Heart left ventricle (tissue), 16 donors: ENCODE data around the gene FOXG1. TPM values are rescaled to one million over a fixed set of nuclear protein-coding genes. Genes with fewer than 3 reads are reported as not detected.

Experiments
- ATAC-seq, 4 donors: fragments of 200-7000 bp; cut with Tn5 transposase; one replicate each; pipeline ENCODE4 v1.9.1; 2020 to 2022; ENCODE audit warnings: moderate library complexity in 4 of 4, mild to moderate bottlenecking in 3 of 4, moderate number of reproducible peaks in 1 of 4
- DNase-seq, 5 donors: peaks; one replicate each; pipeline ENCODE4 v3.0.0-alpha.2; 2020
- H3K27ac ChIP-seq, 12 donors: fragments of 200-600 bp; sonication (generic) in 4 of 12; one replicate each; pipeline versions ENCODE4 v1.5.0 to v1.8.0; 2016 to 2022; ENCODE audit warnings: mild to moderate bottlenecking in 2 of 12
- H3K27me3 ChIP-seq, 9 donors: fragments of 200-600 bp; sonication (generic) in 2 of 9; one replicate each; pipeline versions ENCODE4 v1.5.1 to v1.8.0; 2016 to 2022; ENCODE audit warnings: mild to moderate bottlenecking in 3 of 9
- H3K36me3 ChIP-seq, 9 donors: fragments of 200-600 bp; sonication (generic) in 2 of 9; one replicate each; pipeline versions ENCODE4 v1.5.0 to v1.8.0; 2018 to 2022; ENCODE audit warnings: mild to moderate bottlenecking in 2 of 9
- H3K4me1 ChIP-seq, 12 donors: fragments of 200-600 bp; sonication (generic) in 4 of 12; one replicate each; pipeline versions ENCODE4 v1.5.0 to v1.8.0; 2016 to 2022; ENCODE audit warnings: mild to moderate bottlenecking in 3 of 12
- H3K4me3 ChIP-seq, 12 donors: fragments of 200-600 bp; sonication (generic) in 4 of 12; one replicate each; pipeline versions ENCODE4 v1.5.0 to v1.8.0; 2017 to 2022; ENCODE audit warnings: mild to moderate bottlenecking in 9 of 12, moderate library complexity in 4 of 12
- H3K9me3 ChIP-seq, 12 donors: fragments of 200-600 bp; sonication (generic) in 4 of 12; one replicate each; pipeline versions ENCODE4 v1.5.0 to v1.8.0; 2016 to 2022; ENCODE audit warnings: mild to moderate bottlenecking in 1 of 12
- POLR2A ChIP-seq, 2 donors: fragments of 450-650 bp; IDR thresholded peaks; one replicate each; pipeline ENCODE4 v1.6.1; 2017; ENCODE audit warnings: antibody characterized with exemption in 2 of 2, mild to moderate bottlenecking in 2 of 2, moderate library complexity in 2 of 2
- WGBS, 4 donors: extraction: QIAGEN DNeasy Blood & Tissue Kit in 2 of 4; methylation state at CpG; one replicate each; pipeline versions ENCODE4 v1.1.5 to v1.1.7; 2013 to 2018; 5-methylcytosine and 5-hydroxymethylcytosine counted together
- intact Hi-C, 10 donors: fragments of 100-400 bp; cut with DNase I; formaldehyde crosslinking; loops; one replicate each; pipeline versions ENCODE4 v1.11.1 to v1.14.2; 2022
- polyA plus RNA-seq, 2 donors: library from polyadenylated mRNA; stranded (reverse); fragments of 200-250 nt; gene quantifications; one replicate each; pipeline ENCODE4 v1.2.3, GENCODE V29; 2013
- total RNA-seq, 9 donors: library from RNA; depleted of rRNA in 2 of 9; stranded (reverse); fragments of >200 nt in 2 of 9; fragmentation: NEBNext Ultra II Directional in 3 of 9; extraction: Animal tissue kit (Norgen Biotek cat#: 25700) in 3 of 9; gene quantifications; one replicate each; pipeline versions ENCODE4 v1.1.0 to v1.2.4, GENCODE V29; 2016 to 2023
- TF ChIP-seq, protein P1 (sequence below), 12 donors: fragments of 200-600 bp; sonication (generic) in 4 of 12; IDR thresholded peaks; one replicate each; pipeline versions ENCODE4 v1.5.0 to v1.8.0; 2018 to 2022; ENCODE audit warnings: antibody characterized with exemption in 12 of 12, mild to moderate bottlenecking in 5 of 12
- donor health status: ischemic (EF 13 %, LVEDD 7.1; RV severe dilation, severe dysfunction).
- donor health status: healthy with polysubstance abuse.
- donor health status: DM: no; HTN: yes; CAD: no.
- donor health status: DM: no; HTN: no; CAD: no.
- donor health status: ischemic (EF 25% LVEDD 6.9; RV normal size, moderate dysfunction).
- donor health status: ischemic (EF 25% LVEDD 5.7; RV mildly dilated, moderate dysfunction).
- donor health status: healthy.
- donor health status: DM: yes; HTN: yes; CAD: no.
- donor health status: ischemic (EF 35%, LVEDD 5.7; RV mildly dilated, moderate dysfunction).
- donor health status: nonischemic (EF 11% LVEDD 7.7; RV severe dilation, severe dysfunction).
- donor health status: DM: yes; HTN: yes; CAD: no.
- donor health status: PGD.
- donor health status: ischemic (EF 29% LVEDD 5.4; RV normal size, mild dysfunction).
- donor health status: nonischemic (EF 23%, LVEDD 6.1; RV moderate dilation, normal function).

FOXG1 gene
- total and polyA plus RNA-seq, 11 donors = not detected

DNA sequence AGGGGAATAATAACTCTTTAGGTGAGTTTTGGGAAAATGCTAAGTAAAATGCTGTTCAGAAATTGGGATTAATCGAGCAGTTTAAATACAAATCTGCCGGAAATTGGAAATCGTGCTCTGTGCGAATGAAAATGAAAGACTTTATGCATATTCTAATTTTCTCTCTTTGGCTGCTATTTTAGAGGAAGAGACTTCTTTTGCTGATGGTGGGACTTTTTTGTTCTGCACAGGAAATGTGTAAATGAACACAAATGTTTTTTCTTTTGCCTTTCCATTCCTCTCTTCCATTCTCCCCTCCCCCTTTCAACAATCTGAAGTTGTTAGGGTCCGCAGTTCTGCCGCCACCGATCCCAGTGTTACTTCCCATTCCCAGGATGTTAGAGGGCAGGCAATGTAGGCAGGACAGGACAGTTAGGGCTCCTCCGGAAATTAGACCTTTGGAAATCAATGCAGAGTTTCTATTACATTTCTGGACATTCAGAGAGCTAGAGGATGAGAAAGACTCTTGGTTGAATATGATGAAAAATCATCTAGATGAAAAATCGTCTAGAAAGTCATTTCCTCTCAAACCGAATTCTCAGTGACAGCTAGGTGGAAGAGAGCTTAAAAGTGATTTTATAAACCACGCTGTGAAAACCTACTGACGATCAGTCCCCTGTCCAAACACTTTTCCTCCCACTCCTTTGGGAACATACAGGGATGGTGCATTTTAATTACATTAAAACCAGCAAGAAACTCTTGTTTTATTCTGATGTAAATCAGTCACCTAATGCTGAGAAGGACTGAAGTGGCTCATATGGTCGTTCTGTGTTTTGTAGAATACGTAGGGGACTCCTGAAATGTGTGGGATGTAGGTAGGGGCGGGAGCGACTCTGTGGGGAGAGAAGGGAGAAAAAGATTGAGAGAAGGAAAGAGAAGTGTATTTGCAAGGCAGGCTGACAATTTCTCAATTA lies 17.8 kb downstream of the FOXG1 start:
- intact Hi-C loops = no loop called here
- Histone ChIP-seq H3K4me3 (no peak overlapping the region), H3K4me1 (peaks cover 0 to 11% (median 2%) of the 10 kb centered on the region in 12 donors), H3K9me3 (no peaks in the 10 kb centered on the region), H3K27ac (no peak overlapping the region), H3K27me3 (peaks cover 16 to 81% (median 58%) of the 10 kb centered on the region in 9 donors), H3K36me3 (no peaks in the 10 kb centered on the region)
- ATAC-seq = no peak
- 5 to 8% (median 6%) methylated on average over 16 of the region's 16 CpGs for WGBS, 4 donors
- DNase-seq = no peak
- TF ChIP-seq, protein P1, sequence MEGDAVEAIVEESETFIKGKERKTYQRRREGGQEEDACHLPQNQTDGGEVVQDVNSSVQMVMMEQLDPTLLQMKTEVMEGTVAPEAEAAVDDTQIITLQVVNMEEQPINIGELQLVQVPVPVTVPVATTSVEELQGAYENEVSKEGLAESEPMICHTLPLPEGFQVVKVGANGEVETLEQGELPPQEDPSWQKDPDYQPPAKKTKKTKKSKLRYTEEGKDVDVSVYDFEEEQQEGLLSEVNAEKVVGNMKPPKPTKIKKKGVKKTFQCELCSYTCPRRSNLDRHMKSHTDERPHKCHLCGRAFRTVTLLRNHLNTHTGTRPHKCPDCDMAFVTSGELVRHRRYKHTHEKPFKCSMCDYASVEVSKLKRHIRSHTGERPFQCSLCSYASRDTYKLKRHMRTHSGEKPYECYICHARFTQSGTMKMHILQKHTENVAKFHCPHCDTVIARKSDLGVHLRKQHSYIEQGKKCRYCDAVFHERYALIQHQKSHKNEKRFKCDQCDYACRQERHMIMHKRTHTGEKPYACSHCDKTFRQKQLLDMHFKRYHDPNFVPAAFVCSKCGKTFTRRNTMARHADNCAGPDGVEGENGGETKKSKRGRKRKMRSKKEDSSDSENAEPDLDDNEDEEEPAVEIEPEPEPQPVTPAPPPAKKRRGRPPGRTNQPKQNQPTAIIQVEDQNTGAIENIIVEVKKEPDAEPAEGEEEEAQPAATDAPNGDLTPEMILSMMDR (IDR thresholded peaks at IDR 0.05) = no peak
- no peak for TF ChIP-seq POLR2A (IDR thresholded peaks at IDR 0.05)

DNA sequence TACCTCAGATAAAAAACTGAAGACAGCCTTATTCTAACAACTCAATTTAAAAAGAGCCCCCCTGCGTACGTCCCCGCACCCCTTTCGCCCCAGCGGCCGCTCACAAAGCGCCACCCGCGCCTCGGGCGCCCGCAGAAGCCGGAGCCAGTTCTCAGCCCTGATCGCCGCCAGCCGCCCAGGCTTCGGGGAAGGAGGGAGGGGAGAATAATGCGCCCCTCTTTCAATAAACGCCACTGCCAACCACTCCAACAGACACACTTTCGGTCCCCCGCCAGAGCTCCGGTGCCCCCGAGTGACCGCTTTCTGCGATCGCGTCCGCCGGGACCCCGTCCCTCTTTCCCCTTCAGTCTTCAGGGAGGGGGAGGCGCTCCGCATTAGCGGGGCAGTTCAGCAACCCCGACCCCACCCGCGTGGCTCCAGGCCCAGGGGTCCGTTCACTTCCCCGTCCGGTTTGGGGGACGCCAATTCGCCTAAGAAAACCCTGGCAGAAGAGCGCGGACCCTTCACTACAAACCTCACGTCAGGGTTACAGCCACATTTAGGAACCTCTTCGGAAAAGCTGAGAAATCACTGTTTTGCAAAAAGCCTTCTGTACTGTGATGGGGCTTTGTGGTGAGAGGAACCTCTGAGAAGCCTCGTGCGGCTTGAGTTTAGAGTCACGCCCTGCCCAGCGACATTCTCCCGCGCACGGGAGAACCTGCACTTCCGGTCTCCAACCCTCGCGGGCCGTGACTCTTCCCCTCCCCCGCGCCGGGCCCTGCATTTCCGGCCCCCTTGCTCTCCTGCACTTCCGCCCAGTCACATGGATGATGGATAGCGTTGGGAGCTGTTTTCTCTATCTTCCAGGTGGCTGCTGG lies 18.7 kb downstream of the FOXG1 start:
- ATAC-seq (no peak), DNase-seq (no peak)
- Histone ChIP-seq H3K27ac (no peak overlapping the region), H3K4me1 (peaks cover 0 to 11% (median 2%) of the 10 kb centered on the region in 12 donors), H3K4me3 (peak overlapping the region in 7 of 12 donors; percentile 6 to 31 (median 20)), H3K36me3 (no peaks in the 10 kb centered on the region), H3K9me3 (no peaks in the 10 kb centered on the region), H3K27me3 (peaks cover 16 to 71% (median 55%) of the 10 kb centered on the region in 9 donors)
- 2 to 4% (median 3%) methylated on average over 46 to 62 of the region's 62 CpGs for WGBS, 4 donors
- TF ChIP-seq, protein P1 (IDR thresholded peaks at IDR 0.05) = no peak
- no peak for TF ChIP-seq POLR2A (IDR thresholded peaks at IDR 0.05)
- intact Hi-C loops = no loop called here

DNA sequence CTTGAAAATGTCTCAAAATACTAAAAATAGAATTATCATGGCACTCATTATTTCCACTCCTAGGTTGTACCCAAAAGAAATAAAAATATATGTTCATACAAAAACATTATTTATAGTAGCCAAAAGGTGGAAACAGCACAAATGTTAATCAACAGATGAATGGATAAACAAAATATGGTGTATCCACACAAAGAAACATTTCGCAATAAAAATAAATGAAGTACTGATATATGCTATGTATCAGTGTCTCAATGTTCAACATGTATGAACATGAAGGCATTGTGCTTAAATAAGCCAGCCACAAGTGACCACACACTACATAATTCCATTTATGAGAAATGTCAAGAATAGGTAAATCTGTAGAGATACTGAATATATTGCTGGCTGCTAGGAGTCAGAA lies 40.9 kb downstream of the FOXG1 start:
- no peaks in the 10 kb centered on the region for H3K27me3 ChIP-seq
- H3K36me3 ChIP-seq = no peaks in the 10 kb centered on the region
- no peak for DNase-seq
- no peak for ATAC-seq
- TF ChIP-seq POLR2A (IDR thresholded peaks at IDR 0.05) = no peak
- TF ChIP-seq, protein P1 (IDR thresholded peaks at IDR 0.05) = no peak
- 88 to 92% (median 92%) methylated on average over 1 of the region's 1 CpG for WGBS, 4 donors
- H3K9me3 ChIP-seq = no peaks in the 10 kb centered on the region
- intact Hi-C loops = no loop called here
- no peak overlapping the region for H3K27ac ChIP-seq
- H3K4me3 ChIP-seq = no peak overlapping the region
- H3K4me1 ChIP-seq = no peaks in the 10 kb centered on the region

DNA sequence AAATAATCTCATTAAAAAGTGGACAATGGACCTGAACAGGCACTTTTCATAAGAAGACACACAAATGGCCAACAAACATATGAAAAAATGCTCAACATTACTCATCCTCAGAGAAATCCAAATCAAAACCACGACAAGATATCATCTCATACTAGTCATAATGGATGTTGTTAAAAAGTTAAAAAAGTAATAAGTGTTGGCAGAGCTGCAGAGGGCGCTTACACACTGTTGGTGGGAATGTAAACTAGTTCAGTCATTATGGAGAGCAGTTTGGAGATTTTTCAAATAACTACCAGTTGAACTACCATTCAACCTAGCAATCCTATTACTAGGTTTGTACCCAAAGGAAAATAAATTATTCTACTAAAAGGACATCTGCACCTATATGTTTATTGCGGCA lies 47.2 kb downstream of the FOXG1 start:
- Histone ChIP-seq H3K4me1 (no peaks in the 10 kb centered on the region), H3K36me3 (no peaks in the 10 kb centered on the region), H3K27ac (no peak overlapping the region), H3K9me3 (peaks cover 0 to 4% (median 0%) of the 10 kb centered on the region in 12 donors), H3K27me3 (no peaks in the 10 kb centered on the region), H3K4me3 (no peak overlapping the region)
- ATAC-seq (no peak), DNase-seq (no peak)
- 66 to 82% (median 78%) methylated on average over 3 of the region's 3 CpGs for WGBS, 4 donors
- intact Hi-C loops = no loop called here
- TF ChIP-seq, protein P1 (IDR thresholded peaks at IDR 0.05) = no peak
- TF ChIP-seq POLR2A (IDR thresholded peaks at IDR 0.05) = no peak
